Ovary (tissue), 9 donors: Measurements from ENCODE around the gene FUBP3. TPM values are rescaled to one million over a fixed set of nuclear protein-coding genes. Genes with fewer than 3 reads are reported as not detected.

Experiments
- DNase-seq, 5 donors: peaks; one replicate each; pipeline ENCODE4 v3.0.0-alpha.2; 2019 to 2020
- H3K27ac ChIP-seq, 2 donors: fragments of 200-600 bp; one replicate each; pipeline versions ENCODE4 v1.5.1 to v1.8.0; 2019 to 2022
- H3K27me3 ChIP-seq: fragments of 200-600 bp; one replicate; pipeline ENCODE4 v1.8.0; 2022
- H3K36me3 ChIP-seq: fragments of 200-600 bp; sonication (generic); one replicate; pipeline ENCODE4 v1.5.1; 2019
- H3K4me1 ChIP-seq: one replicate; pipeline ENCODE4 v1.8.1; 2013; ENCODE audit warnings: mild to moderate bottlenecking, moderate library complexity; ENCODE audit not compliant: insufficient read depth
- H3K4me3 ChIP-seq: fragments of 200-600 bp; sonication (generic); one replicate; pipeline ENCODE4 v1.5.1; 2017
- H3K9me3 ChIP-seq, 2 donors: fragments of 200-600 bp in 1 of 2; sonication (generic) in 1 of 2; one replicate each; pipeline versions ENCODE4 v1.5.1 to v1.8.1; 2013 to 2019; ENCODE audit warnings: mild to moderate bottlenecking in 1 of 2, moderate library complexity in 1 of 2
- EP300 ChIP-seq: sonication (generic); formaldehyde crosslinking; IDR thresholded peaks from one replicate; pipeline ENCODE4 v1.6.1; 2017; ENCODE audit warnings: antibody characterized with exemption
- POLR2A ChIP-seq: fragments of 450-650 bp; IDR thresholded peaks from one replicate; pipeline ENCODE4 v1.6.1; 2017; ENCODE audit warnings: antibody characterized with exemption, mild to moderate bottlenecking, moderate library complexity
- WGBS, 3 donors: extraction: QIAGEN DNeasy Blood & Tissue Kit in 1 of 3; methylation state at CpG; one replicate each; pipeline versions ENCODE4 v1.1.5 to v1.1.7; 2013 to 2017; 5-methylcytosine and 5-hydroxymethylcytosine counted together
- intact Hi-C, 4 donors: fragments of 100-400 bp; cut with DNase I; formaldehyde crosslinking; loops; one replicate each; pipeline versions ENCODE4 v1.11.0 to v1.15.1; 2022 to 2023
- polyA plus RNA-seq, 2 donors: library from polyadenylated mRNA; stranded (reverse); fragments of 200-250 nt in 1 of 2; fragments of 350-450 nt in 1 of 2; fragmentation: Illumina TruSeq in 1 of 2; extraction: RNeasy Lipid Tissue Mini Kit (QIAGEN cat#74804) in 1 of 2; gene quantifications; one replicate each; pipeline ENCODE4 v1.2.3, GENCODE V29; 2013 to 2014
- total RNA-seq, 7 donors: library from RNA; depleted of rRNA in 2 of 7; stranded (reverse); fragments of >200 nt in 2 of 7; fragmentation: NEBNext Ultra II Directional in 3 of 7; extraction: Animal tissue kit (Norgen Biotek cat#: 25700) in 3 of 7; gene quantifications; one replicate each; pipeline versions ENCODE4 v1.1.0 to v1.2.4, GENCODE V29; 2016 to 2023
- TF ChIP-seq, protein P1 (sequence below), 3 donors: fragments of 450-650 bp in 2 of 3; fragments of 200-600 bp in 1 of 3; IDR thresholded peaks; one replicate each; pipeline versions ENCODE4 v1.5.1 to v1.8.0; 2016 to 2022; ENCODE audit warnings: antibody characterized with exemption in 3 of 3, mild to moderate bottlenecking in 1 of 3
- donor health status: DM: no; HTN: no; CAD: no; lungs with moderate emphysema.
- donor health status: DM: no; HTN: no; CAD: no.
- donor health status: Bipolar disorder and iron deficiency.
- donor health status: DM: yes; HTN: yes; CAD: no.
- donor health status: DM: no; HTN: no; CAD: no.
- donor health status: DM: yes; HTN: yes; CAD: no.

The FUBP3 gene
- total and polyA plus RNA-seq, 9 donors, result 15.5 to 54.3 (median 44.4) TPM

DNA sequence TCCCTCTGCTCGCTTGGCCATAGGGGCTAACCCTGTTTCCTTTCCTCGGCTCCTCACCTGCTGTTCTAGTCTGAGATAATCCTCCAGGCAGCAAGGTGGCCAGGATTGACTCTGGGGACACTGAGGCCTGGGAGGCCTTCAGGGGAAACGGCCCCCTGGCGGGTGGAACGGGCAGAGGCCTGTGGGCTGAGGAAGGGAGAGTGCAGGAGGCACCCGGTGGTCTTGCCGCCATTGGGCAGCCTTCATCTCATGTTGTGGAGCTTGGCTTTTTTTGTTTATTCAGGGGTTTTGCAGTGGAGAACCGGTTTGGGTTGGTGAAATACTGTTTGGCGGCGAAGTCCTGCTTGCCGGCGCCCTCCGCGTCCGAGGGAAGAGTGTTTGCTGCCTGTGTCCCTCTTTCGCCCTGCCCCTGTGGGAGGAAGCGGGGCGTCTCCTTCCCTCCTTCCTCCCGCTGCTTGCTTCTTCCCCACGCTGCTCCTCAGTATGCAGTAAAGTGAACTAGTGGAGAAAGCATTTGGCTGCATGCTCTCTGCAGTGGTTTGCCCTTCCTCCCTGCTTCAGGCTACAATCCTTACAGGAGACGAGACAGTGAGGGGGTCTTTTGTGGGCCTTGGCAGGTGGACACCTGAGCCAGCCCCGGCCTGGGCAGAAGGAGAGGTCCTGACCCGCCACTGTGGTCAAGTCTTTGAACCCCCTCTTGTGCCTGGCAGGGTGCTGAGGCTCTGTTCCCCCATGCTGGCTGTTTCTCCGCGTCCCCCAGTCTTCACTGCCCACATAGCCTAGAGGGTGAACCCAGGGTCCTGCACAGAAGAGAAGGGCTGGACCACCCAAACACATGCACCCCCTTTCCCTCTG is 54.2 kb downstream of the FUBP3 start:
- DNase-seq, result no peak
- TF ChIP-seq, protein P1, sequence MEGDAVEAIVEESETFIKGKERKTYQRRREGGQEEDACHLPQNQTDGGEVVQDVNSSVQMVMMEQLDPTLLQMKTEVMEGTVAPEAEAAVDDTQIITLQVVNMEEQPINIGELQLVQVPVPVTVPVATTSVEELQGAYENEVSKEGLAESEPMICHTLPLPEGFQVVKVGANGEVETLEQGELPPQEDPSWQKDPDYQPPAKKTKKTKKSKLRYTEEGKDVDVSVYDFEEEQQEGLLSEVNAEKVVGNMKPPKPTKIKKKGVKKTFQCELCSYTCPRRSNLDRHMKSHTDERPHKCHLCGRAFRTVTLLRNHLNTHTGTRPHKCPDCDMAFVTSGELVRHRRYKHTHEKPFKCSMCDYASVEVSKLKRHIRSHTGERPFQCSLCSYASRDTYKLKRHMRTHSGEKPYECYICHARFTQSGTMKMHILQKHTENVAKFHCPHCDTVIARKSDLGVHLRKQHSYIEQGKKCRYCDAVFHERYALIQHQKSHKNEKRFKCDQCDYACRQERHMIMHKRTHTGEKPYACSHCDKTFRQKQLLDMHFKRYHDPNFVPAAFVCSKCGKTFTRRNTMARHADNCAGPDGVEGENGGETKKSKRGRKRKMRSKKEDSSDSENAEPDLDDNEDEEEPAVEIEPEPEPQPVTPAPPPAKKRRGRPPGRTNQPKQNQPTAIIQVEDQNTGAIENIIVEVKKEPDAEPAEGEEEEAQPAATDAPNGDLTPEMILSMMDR (IDR thresholded peaks at IDR 0.05), result no peak
- TF ChIP-seq EP300, result no peak
- intact Hi-C loops, result no loop called here
- Histone ChIP-seq H3K4me3 (no peak overlapping the region), H3K4me1 (no peaks in the 10 kb centered on the region), H3K9me3 (no peaks in the 10 kb centered on the region), H3K36me3 (no peaks in the 10 kb centered on the region), H3K27ac (no peak overlapping the region), H3K27me3 (no peaks in the 10 kb centered on the region)
- WGBS, 3 donors, result 87 to 91% (median 90%) methylated on average over 25 of the region's 25 CpGs

DNA sequence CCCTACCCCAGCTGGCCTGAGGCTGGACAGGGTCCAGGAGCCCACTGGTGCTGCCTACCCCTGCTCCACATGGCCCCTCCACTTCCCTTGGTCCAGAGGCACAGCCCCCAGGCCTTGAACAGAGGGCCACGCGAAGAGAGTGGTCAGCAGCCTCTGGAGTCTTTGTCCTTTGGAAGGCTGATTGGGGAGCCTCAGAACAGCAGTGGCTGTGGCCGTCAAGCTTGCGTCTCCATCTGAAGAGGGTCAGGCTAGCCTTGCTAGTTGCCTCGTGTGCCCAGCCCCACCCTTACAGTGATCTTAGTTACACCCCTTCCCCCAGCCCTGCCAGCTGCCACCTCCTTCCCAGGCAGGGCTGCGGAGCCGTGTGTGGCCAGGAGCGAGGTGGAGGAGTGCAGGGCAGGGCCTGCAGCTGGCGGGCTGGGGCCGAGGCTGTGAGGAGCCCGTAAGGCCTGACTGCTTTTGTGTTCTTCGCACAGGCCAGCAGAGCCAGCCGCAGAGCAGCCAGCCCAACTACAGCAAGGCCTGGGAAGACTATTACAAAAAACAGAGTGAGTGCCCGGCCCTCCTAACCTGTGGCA is 54.9 kb downstream of the FUBP3 start:
- H3K27ac ChIP-seq, result no peak overlapping the region
- no peaks in the 10 kb centered on the region for H3K4me1 ChIP-seq
- no peak overlapping the region for H3K4me3 ChIP-seq
- 81 to 89% (median 88%) methylated on average over 14 of the region's 14 CpGs for WGBS, 3 donors
- intact Hi-C loops, result no loop called here
- no peaks in the 10 kb centered on the region for H3K9me3 ChIP-seq
- no peaks in the 10 kb centered on the region for H3K36me3 ChIP-seq
- DNase-seq, result no peak
- no peaks in the 10 kb centered on the region for H3K27me3 ChIP-seq
- TF ChIP-seq, protein P1 (IDR thresholded peaks at IDR 0.05), result no peak
- TF ChIP-seq EP300 (no peak), POLR2A (no peak)

DNA sequence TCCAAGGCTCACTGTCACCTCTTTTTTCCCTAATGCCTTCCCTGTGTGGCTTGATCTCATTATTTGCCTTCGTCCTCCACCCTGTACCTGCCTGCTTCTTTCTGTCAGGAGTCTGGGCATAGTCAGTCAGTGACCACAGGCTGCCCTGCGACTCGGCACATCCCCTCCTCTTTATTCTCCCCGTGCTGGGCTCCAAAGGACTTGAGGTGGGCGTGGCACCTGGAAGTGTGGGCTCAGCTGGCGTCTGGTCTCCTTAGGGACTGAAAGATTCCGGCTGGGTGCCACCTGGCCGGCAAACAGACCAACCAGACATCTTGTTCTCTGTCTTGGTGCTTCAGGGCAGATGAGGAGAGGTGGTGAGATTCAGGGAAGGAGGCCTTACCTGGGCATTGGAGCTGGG is 55.4 kb downstream of the FUBP3 start:
- H3K27ac ChIP-seq, result no peak overlapping the region
- H3K9me3 ChIP-seq, result no peaks in the 10 kb centered on the region
- intact Hi-C loops, result no loop called here
- H3K4me3 ChIP-seq, result no peak overlapping the region
- no peaks in the 10 kb centered on the region for H3K27me3 ChIP-seq
- no peaks in the 10 kb centered on the region for H3K36me3 ChIP-seq
- TF ChIP-seq POLR2A, result no peak
- no peak for TF ChIP-seq EP300
- TF ChIP-seq, protein P1 (IDR thresholded peaks at IDR 0.05), result no peak
- no peak for DNase-seq
- no peaks in the 10 kb centered on the region for H3K4me1 ChIP-seq
- WGBS, 3 donors, result 84 to 87% (median 84%) methylated on average over 8 of the region's 8 CpGs

DNA sequence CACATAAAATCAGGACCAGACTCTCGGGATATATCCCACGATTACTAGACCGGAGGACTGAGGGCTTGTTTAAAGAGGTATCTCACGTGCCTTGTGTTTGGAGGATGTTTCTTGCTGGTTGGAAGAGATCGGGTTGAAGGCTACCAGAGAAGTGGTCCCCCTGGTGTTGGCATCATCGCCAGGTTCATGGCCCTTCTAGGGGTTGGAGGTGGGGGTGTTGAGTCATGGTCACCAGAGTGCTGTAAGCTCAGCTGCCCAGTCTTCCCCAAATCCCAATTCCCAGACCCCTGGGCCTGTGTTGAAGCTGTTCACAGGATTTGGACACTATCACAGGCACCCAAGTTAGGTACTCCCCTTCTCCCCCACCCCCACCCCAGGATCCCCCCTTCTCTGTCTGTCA is 55.9 kb downstream of the FUBP3 start:
- intact Hi-C loops, result no loop called here
- Histone ChIP-seq H3K27me3 (no peaks in the 10 kb centered on the region), H3K36me3 (no peaks in the 10 kb centered on the region), H3K4me3 (no peak overlapping the region), H3K9me3 (no peaks in the 10 kb centered on the region), H3K27ac (no peak overlapping the region), H3K4me1 (no peaks in the 10 kb centered on the region)
- TF ChIP-seq, protein P1 (IDR thresholded peaks at IDR 0.05), result no peak
- TF ChIP-seq POLR2A (no peak), EP300 (no peak)
- DNase-seq, result no peak
- WGBS, 3 donors, result 90 to 91% (median 90%) methylated on average over 6 of the region's 6 CpGs
